ENCODE results near the gene SLC52A3.

The SLC52A3 gene

DNA sequence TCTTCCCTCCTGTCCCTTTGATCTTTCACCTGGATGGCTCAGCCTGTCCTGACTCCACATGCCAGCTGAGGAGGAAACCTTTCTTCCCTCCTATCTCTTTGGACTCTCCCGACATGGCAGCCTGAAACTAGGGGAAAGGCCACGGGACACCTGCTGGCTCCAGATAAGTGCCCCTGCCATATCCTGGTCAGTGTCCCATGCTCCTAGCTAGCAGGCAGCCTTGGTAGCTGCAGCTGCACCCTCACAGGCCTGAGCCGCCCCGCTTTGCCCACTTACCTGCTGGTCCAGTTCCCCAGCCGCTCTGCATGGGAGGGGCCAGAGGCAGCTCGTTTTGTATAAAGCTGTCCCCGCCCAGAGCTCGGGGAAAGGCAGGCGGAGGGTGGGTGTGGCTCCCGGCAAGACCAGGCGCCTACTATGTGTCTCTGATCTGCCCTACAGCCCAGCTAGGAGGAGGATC is 7.4 kb upstream of the SLC52A3 start:
- no peak overlapping the region for H3K27ac Mint-ChIP-seq
- no peaks in the 10 kb centered on the region for H3K36me3 Mint-ChIP-seq
- H3K9me3 Mint-ChIP-seq (ENCODE audit: low read depth), result no peaks in the 10 kb centered on the region
- H3K27me3 Mint-ChIP-seq, result no peaks in the 10 kb centered on the region
- H3K4me1 Mint-ChIP-seq (ENCODE audit: low read depth), result peaks cover 2% of the 10 kb centered on the region
- no peak overlapping the region for H3K4me3 Mint-ChIP-seq

DNA sequence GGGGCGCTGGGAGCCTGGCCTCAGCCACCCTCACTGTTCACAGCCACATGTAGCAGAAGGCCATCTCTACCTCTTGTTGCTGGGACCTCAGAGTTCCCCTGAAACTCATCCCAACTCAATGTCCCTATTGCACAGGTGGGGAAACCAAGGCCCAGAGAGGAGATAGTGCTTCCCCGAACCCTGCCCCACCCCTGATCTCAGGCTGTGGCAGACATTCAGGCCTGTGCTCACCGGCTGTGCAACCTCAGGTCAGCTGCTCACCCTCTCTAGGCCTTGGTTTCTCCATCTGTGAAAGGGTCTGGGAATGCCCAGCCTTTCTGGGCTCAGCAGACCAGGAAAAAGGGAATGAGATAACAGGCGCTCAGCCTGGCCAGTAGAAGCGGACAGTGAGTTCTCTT is 6.4 kb upstream of the SLC52A3 start:
- Mint-ChIP-seq H3K27ac (no peak overlapping the region), H3K4me1 (ENCODE audit: low read depth) (peaks cover 2% of the 10 kb centered on the region), H3K4me3 (no peak overlapping the region), H3K27me3 (no peaks in the 10 kb centered on the region), H3K9me3 (ENCODE audit: low read depth) (no peaks in the 10 kb centered on the region), H3K36me3 (no peaks in the 10 kb centered on the region)

DNA sequence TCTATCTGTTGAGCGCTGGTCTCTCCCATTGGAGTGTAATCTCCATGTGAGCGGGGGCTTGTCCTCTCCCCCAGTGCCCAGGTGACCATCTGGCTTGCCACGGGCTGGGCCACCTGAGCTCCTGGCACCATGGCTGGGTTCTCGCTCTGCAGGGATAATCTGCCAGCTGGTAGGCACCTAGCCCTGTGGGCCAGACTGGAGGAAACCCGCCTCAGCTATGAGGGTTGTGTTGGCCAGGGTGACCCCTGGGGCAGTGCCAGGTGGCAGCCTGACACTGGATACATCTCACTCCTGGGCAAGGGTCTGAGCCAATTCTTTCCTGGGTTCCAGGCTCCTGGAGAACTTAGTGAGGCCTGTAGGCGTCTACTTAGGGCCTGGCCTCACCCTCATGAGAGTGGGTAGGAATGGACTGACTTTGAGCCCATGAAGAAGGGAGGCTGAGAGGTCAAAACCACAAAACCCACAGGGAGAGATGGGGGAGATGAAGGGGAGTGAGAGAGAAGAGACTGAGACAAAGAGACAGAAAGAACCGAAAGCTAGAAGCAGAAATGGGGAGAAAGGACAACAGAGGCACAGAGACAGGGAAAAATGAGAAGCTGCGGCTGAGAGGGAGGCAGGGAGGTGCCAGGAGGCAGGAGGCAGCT is 5.8 kb upstream of the SLC52A3 start:
- Mint-ChIP-seq H3K9me3 (ENCODE audit: low read depth) (no peaks in the 10 kb centered on the region), H3K4me3 (no peak overlapping the region), H3K36me3 (no peaks in the 10 kb centered on the region), H3K4me1 (ENCODE audit: low read depth) (peaks cover 2% of the 10 kb centered on the region), H3K27ac (no peak overlapping the region), H3K27me3 (no peaks in the 10 kb centered on the region)

DNA sequence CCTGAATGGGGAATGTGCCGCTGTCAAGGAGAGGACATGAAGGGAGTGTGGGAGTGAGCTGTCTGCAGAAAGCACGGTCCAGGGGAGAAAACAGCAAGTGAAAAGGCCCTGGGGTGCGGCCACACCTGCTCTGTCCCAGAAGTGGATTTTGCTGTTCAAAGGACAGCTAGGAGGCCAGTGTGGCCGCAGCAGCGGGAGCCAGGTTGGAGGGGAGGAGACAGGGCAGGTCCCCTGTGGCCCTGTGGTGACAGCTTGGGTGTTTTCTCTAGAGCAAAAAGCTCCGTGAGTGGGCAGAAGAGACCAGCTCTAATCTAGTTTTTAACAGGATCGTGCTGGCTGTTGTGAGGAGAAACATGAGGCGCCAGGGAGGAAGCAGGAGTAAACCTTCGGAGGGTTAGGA is 4.5 kb upstream of the SLC52A3 start:
- H3K9me3 Mint-ChIP-seq (ENCODE audit: low read depth), result no peaks in the 10 kb centered on the region
- peaks cover 4% of the 10 kb centered on the region for H3K4me1 Mint-ChIP-seq (ENCODE audit: low read depth)
- no peaks in the 10 kb centered on the region for H3K36me3 Mint-ChIP-seq
- no peaks in the 10 kb centered on the region for H3K27me3 Mint-ChIP-seq
- H3K27ac Mint-ChIP-seq, result no peak overlapping the region
- no peak overlapping the region for H3K4me3 Mint-ChIP-seq

DNA sequence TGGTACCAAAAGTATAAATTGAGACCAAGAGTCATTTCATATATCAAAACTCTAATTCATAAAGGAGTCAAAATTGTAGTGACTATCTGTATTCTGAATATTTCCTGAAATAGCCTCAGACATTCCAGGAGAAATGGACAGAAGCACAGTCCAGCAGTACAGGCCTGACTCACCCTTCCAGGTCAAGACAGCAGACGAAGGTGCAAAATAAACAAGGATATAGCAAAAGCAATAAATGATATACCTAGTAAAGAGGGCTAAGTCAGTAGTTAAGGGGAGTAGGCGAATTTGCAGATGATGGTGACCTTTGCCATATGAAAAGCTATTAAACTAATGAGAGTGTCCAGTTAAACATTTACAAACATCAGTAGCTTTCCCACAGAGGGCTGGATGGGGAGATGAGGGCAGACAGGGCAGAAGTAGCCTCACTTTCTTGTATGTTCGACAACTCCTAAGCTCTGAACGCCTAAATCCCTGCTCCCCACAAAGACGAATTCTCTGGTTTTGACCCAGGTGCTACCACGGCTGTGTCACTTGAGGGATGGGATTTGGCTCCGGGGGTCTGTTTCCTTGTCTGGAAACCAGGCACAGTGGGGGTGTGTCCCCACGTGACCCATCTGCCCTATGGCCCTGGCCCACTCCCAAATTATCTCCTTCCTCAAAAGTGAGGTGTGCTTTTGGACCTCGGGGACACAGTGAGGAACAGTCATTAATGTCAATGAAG is 3.6 kb upstream of the SLC52A3 start:
- no peaks in the 10 kb centered on the region for H3K27me3 Mint-ChIP-seq
- no peaks in the 10 kb centered on the region for H3K9me3 Mint-ChIP-seq (ENCODE audit: low read depth)
- H3K36me3 Mint-ChIP-seq, result no peaks in the 10 kb centered on the region
- H3K4me1 Mint-ChIP-seq (ENCODE audit: low read depth), result peaks cover 4% of the 10 kb centered on the region
- no peak overlapping the region for H3K27ac Mint-ChIP-seq
- H3K4me3 Mint-ChIP-seq, result no peak overlapping the region

DNA sequence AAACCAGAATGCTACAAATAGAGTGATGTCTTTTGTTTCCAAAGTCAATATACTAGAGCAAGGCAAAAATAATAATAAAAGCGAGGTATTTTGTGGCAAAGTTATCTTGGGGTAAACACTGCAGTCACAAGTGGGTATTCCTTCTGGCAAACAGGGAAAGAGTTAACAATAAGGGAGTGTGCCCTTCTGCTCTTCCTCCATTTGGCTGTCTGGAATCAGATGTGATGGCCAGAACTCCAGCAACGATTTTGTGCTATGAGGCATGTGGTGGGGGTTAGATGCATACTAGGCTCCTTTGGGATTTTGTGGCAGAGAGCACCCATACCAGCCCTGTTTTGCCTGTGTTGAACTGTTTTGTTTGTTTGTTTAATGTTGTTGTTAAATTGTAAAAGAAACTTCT is 2.4 kb upstream of the SLC52A3 start:
- Mint-ChIP-seq H3K4me3 (no peak overlapping the region), H3K9me3 (ENCODE audit: low read depth) (no peaks in the 10 kb centered on the region), H3K4me1 (ENCODE audit: low read depth) (peaks cover 4% of the 10 kb centered on the region), H3K27me3 (no peaks in the 10 kb centered on the region), H3K36me3 (no peaks in the 10 kb centered on the region), H3K27ac (no peak overlapping the region)

DNA sequence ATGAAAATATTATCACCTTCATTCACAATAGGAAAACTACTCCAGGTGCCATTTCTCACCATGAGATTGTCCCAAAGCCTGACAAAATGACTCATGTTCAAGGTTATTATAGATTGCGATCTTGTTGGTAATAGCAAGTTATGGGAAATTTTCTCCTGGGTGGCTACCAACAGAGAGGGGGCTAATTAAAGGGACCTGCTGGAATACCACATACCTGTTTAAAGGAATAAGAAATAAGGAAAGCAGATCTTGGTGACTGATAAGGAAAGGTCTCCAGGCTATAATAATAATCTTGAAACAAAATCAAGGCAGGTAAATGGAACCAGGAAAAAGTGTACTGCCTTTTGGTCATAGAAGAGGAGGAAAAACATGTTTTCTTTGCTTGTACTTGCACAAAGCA is 1.4 kb downstream of the SLC52A3 start:
- H3K4me3 Mint-ChIP-seq, result no peak overlapping the region
- peaks cover 18% of the 10 kb centered on the region for H3K4me1 Mint-ChIP-seq (ENCODE audit: low read depth)
- no peak overlapping the region for H3K27ac Mint-ChIP-seq
- no peaks in the 10 kb centered on the region for H3K27me3 Mint-ChIP-seq
- H3K9me3 Mint-ChIP-seq (ENCODE audit: low read depth), result no peaks in the 10 kb centered on the region
- H3K36me3 Mint-ChIP-seq, result no peaks in the 10 kb centered on the region

DNA sequence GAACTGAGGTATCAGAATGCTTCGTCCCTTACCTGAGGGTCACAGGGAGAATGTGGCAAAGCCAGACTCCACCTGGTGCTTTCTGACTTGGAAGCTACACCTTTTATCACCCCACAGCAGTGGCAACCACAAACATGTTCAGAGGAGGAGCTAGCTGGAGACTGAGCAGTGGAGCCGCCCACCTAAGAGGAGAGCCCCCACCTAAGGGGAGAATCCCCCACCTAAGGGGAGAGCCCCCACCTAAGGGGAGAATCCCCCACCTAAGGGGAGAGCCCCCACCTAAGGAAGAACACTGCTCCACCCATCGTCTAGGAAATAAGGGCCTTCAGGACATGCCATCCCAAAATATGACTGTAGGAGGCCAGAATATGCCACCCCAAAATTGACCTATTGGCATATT is 4.0 kb downstream of the SLC52A3 start:
- no peak overlapping the region for H3K4me3 Mint-ChIP-seq
- H3K9me3 Mint-ChIP-seq (ENCODE audit: low read depth), result no peaks in the 10 kb centered on the region
- H3K27ac Mint-ChIP-seq, result no peak overlapping the region
- H3K36me3 Mint-ChIP-seq, result no peaks in the 10 kb centered on the region
- no peaks in the 10 kb centered on the region for H3K27me3 Mint-ChIP-seq
- H3K4me1 Mint-ChIP-seq (ENCODE audit: low read depth), result peaks cover 22% of the 10 kb centered on the region

DNA sequence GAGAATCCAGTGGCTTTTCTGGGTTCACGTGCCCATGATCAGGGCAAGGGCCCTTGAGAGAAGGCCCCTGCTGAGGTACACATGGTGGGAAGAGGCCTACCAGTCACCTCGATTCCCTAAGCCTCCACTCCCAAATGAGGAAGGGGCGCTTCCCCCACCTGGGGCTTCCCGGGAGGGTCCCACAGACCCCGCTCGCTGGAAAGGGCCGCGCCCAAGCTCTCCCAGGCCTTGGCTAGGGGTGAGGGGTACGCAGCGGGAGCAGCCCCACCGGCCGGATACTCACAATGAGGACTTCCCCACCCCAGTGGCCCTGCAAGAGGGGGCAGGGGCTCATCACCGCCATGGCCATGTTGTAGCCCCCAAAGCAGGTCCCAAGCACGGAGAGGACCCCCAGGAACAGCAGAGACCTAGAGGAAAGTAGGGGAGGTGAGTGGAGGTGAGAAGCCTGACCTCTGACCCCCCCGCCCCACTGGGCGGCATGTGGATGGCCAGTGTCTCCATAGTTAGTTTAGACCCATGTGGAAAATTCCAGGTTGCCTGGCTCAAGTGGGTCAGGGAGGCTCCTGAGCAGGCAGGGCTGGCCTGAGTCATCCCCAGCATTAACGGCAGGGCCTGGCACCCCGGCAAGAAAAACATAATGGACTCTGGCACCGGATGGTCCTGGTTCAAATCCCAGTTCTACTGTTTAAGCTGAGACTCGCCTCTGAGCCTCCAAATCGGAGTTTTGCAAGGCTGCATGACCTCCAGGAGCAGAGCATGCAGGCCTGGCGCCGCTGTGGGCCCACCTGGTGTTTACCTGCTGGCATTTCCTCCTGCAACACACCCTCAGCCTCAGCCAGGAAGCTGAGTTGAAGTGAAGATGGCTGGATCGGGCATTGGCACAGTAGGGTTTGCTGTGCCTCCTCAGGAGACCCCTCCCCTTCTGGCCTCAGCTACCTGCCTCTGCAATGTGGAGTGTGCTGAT is 6.6 kb downstream of the SLC52A3 start:
- H3K9me3 Mint-ChIP-seq (ENCODE audit: low read depth), result no peaks in the 10 kb centered on the region
- no peaks in the 10 kb centered on the region for H3K27me3 Mint-ChIP-seq
- H3K4me3 Mint-ChIP-seq, result no peak overlapping the region
- no peaks in the 10 kb centered on the region for H3K36me3 Mint-ChIP-seq
- H3K4me1 Mint-ChIP-seq (ENCODE audit: low read depth), result peaks cover 34% of the 10 kb centered on the region
- H3K27ac Mint-ChIP-seq, result no peak overlapping the region

DNA sequence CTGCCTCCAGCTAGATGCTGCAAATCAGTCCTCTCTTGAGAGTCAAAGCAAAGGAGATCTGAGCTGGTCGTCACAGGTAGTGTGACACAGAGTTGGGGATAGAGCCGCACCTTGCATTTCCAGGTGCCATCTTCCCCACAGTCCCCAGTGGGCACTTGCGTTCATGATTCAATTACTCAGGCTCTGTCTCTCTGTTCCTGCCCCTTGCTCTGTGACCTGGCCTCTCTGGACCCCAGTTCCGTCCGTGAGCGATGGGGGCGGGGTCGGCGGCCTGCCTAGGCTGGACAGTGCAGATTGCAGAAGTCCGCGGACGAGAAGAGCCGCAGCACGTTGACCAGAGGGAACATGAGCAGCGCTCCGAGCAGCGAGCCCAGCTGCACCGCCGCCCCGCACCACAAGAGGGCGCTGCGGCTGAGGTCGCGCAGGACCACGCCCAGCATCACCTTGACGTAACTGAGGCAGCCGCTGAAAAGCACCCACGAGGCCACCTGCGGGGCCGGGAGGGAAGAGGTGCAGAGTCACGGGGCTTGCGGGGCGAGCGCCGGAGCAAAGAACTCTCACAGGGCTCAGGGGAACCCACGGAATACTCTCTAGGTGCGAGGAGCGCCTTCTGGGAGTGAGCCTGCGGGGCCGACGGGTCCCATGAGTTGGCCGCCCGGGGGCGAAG is 7.4 kb downstream of the SLC52A3 start:
- peaks cover 40% of the 10 kb centered on the region for H3K4me1 Mint-ChIP-seq (ENCODE audit: low read depth)
- H3K27me3 Mint-ChIP-seq, result no peaks in the 10 kb centered on the region

DNA sequence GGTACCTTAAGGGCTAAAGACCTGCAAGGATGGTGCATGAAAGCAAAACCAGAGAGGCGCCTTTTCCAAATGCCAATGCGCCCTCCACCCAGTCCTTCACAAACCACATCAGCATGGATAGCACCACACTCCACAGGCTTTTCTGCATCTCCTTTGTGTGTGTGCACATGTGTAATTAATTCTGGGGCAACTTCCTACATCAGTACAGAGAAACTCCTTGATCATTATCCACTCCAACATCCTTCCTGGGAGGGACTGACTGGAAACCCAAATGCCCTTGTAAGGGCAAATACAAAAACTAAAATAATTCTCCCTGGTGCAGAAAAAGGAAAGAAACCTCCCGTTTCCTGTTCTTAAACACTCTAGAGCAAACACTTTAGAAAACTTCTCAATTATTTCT is 10.8 kb downstream of the SLC52A3 start:
- Mint-ChIP-seq H3K27ac (no peak overlapping the region), H3K4me3 (no peak overlapping the region), H3K27me3 (no peaks in the 10 kb centered on the region), H3K36me3 (no peaks in the 10 kb centered on the region), H3K9me3 (ENCODE audit: low read depth) (no peaks in the 10 kb centered on the region), H3K4me1 (ENCODE audit: low read depth) (peaks cover 50% of the 10 kb centered on the region)

More for the DNA sequence above, 7.4 kb downstream of the SLC52A3 start:
- H3K27ac Mint-ChIP-seq, result no peak overlapping the region
- H3K4me3 Mint-ChIP-seq, result no peak overlapping the region
- H3K9me3 Mint-ChIP-seq (ENCODE audit: low read depth), result no peaks in the 10 kb centered on the region
- no peaks in the 10 kb centered on the region for H3K36me3 Mint-ChIP-seq

DNA sequence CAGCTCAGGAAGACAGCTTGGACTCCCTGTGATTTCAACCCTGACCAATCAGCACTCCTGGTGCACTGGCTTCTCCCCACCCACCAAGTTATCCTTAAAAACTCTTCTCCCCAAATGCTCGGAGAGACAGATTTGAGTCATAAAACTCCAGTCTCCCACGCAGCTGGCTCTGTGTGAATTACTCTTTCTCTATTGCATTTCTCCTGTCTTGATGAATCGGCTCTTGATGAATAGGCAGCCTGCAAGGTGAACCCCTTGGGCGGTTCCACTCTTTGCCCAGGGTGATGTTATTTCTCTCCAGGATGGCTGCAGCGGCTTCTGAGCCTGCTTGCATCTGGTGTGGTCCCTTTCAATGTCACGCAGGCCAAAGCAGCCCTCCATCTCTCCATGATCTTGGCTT is 12.4 kb downstream of the SLC52A3 start:
- Mint-ChIP-seq H3K27ac (peak overlapping the region; percentile 51), H3K4me1 (ENCODE audit: low read depth) (peaks cover 47% of the 10 kb centered on the region), H3K27me3 (no peaks in the 10 kb centered on the region), H3K9me3 (ENCODE audit: low read depth) (no peaks in the 10 kb centered on the region), H3K36me3 (no peaks in the 10 kb centered on the region), H3K4me3 (peak overlapping the region; percentile 38)

DNA sequence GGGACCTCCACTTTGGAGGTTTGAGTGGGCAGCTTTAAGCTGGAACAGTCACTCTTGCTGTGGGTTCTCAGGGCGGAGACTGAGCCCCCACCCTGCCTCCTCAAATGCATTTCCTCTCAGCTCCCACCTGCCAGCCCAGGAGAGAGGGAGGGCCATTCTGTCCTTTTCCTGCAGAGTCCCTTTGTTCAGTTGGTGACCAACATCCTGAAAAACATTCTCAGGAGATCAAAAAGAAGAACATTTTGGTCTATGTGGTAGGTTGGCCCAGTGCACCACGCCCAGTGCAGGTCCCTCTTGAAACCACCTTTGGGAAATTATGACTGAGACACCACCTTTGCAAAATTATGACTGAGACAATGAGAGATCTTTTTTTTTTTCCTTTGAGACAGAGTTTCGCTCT is 13.4 kb downstream of the SLC52A3 start:
- Mint-ChIP-seq H3K4me1 (ENCODE audit: low read depth) (peaks cover 46% of the 10 kb centered on the region), H3K27ac (no peak overlapping the region), H3K4me3 (no peak overlapping the region), H3K36me3 (no peaks in the 10 kb centered on the region), H3K27me3 (no peaks in the 10 kb centered on the region), H3K9me3 (ENCODE audit: low read depth) (no peaks in the 10 kb centered on the region)

DNA sequence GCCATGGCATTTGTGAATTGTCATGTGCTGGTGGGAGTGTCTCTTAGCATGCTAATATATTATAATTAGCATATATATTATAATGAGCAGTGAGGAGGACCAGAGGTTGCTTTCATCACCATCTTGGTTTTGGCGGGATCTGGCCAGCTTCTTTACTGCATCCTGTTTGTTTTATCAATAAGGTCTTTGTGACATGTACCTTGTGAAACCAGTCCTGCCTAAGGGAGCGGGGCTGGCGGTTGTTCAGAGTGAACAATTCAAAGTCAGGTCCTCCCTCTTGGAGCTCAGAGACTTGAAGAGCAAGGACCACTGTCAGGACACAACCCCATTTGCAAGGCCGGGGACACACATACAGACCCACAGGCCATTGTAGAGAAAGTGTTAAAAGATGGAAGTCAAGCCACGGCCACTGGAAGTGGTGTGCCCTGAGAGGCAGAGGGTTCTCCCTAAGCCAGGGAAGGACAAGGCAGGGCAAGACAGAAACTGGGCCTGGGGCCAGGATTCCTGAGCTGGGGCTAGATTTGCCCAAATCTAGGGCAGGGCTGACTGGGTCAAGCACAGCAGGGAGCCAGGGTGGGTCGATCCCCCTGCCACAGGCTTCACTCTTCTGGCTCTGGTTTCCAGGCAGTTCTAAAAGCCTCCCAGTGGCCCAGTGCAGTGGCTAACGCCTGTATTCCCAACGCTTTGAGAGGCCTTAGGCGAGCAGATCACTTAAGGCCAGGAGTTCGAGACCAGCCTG is 14.2 kb downstream of the SLC52A3 start:
- H3K4me1 Mint-ChIP-seq (ENCODE audit: low read depth), result peaks cover 44% of the 10 kb centered on the region
- H3K36me3 Mint-ChIP-seq, result no peaks in the 10 kb centered on the region
- peak overlapping the region; percentile 27 for H3K4me3 Mint-ChIP-seq
- no peaks in the 10 kb centered on the region for H3K27me3 Mint-ChIP-seq
- peak overlapping the region; percentile 50 for H3K27ac Mint-ChIP-seq
- no peaks in the 10 kb centered on the region for H3K9me3 Mint-ChIP-seq (ENCODE audit: low read depth)

All from activated naive CD8-positive, alpha-beta T cell (primary cell).